SU-DHL-6 (cell line): ENCODE measurements around the gene TIMM44.

ENCODE experiments used
- H2AFZ ChIP-seq: fragments of 200-600 bp; sonication (generic); 2 replicates; pipeline ENCODE4 v1.6.1; 2014; ENCODE audit warnings: low read depth, mild to moderate bottlenecking, moderate library complexity, mixed read lengths, antibody characterized with exemption, low read length; ENCODE audit not compliant: severe bottlenecking
- H3F3A ChIP-seq: fragments of 200-600 bp; shearing (Covaris generic); 2 replicates; pipeline ENCODE4 v1.6.0; 2016; ENCODE audit warnings: antibody characterized with exemption, mild to moderate bottlenecking; ENCODE audit not compliant: insufficient read depth
- H3K27ac ChIP-seq: fragments of 200-600 bp; sonication (generic); 2 replicates; pipeline ENCODE4 v1.5.1; 2016; ENCODE audit warnings: low read depth, mild to moderate bottlenecking, low read length, moderate library complexity, mixed read lengths
- H3K27me3 ChIP-seq: fragments of 200-600 bp; sonication (generic), shearing (Covaris generic); 2 replicates; pipeline ENCODE4 v1.6.0; 2014; ENCODE audit warnings: mild to moderate bottlenecking, low read length
- H3K36me3 ChIP-seq: fragments of 200-600 bp; sonication (generic); 2 replicates; pipeline ENCODE4 v1.6.1; 2014; ENCODE audit warnings: mild to moderate bottlenecking, low read length, mixed read lengths
- H3K4me2 ChIP-seq: fragments of 300-600, 200-600 bp; shearing (Covaris generic), sonication (generic); 2 replicates; pipeline ENCODE4 v1.6.0; 2014; ENCODE audit warnings: low read length, low read depth, mild to moderate bottlenecking; ENCODE audit not compliant: poor library complexity, severe bottlenecking
- H3K4me3 ChIP-seq: fragments of 200-600 bp; sonication (generic); 2 replicates; pipeline ENCODE4 v1.5.1; 2014; ENCODE audit warnings: antibody characterized with exemption, low read length, mild to moderate bottlenecking, mixed read lengths; ENCODE audit not compliant: insufficient read depth, poor library complexity, severe bottlenecking
- H3K79me2 ChIP-seq: fragments of 200-600 bp; sonication (generic); 2 replicates; pipeline ENCODE4 v1.6.1; 2014; ENCODE audit warnings: mild to moderate bottlenecking, low read length, moderate library complexity; ENCODE audit not compliant: insufficient read depth
- H3K9ac ChIP-seq: fragments of 200-600 bp; sonication (generic); 2 replicates; pipeline ENCODE4 v1.7.0; 2014; ENCODE audit warnings: mild to moderate bottlenecking, low read length
- H3K9me2 ChIP-seq: fragments of 200-600 bp; sonication (generic); replicated peaks from 2 replicates; pipeline ENCODE4 v1.6.1; 2014; ENCODE audit warnings: low read length; ENCODE audit not compliant: insufficient read depth
- H3K9me3 ChIP-seq: fragments of 200-600 bp; sonication (generic); 2 replicates; pipeline ENCODE4 v1.6.1; 2014; ENCODE audit warnings: low read length, mixed read lengths; ENCODE audit not compliant: insufficient read depth
- H4K20me1 ChIP-seq: fragments of 200-600 bp; sonication (generic); 2 replicates; pipeline ENCODE4 v1.6.1; 2014; ENCODE audit warnings: low read depth, mild to moderate bottlenecking, antibody characterized with exemption, low read length, moderate library complexity, mixed read lengths
- EZH2phosphoT487 ChIP-seq: fragments of 200-600 bp; sonication (generic), shearing (Covaris generic); conservative IDR thresholded peaks from 2 replicates; pipeline ENCODE4 v1.6.1; 2018; ENCODE audit warnings: mild to moderate bottlenecking, antibody characterized with exemption, low read length, moderate library complexity, mixed read lengths
- TF ChIP-seq, protein P1 (sequence below): fragments of 200-600 bp; sonication (generic); IDR thresholded peaks from one replicate; pipeline ENCODE4 v1.5.1; 2017; ENCODE audit warnings: antibody characterized with exemption, mild to moderate bottlenecking, low read length, moderate library complexity; ENCODE audit not compliant: insufficient read depth, poor library complexity, severe bottlenecking

Gene TIMM44

DNA sequence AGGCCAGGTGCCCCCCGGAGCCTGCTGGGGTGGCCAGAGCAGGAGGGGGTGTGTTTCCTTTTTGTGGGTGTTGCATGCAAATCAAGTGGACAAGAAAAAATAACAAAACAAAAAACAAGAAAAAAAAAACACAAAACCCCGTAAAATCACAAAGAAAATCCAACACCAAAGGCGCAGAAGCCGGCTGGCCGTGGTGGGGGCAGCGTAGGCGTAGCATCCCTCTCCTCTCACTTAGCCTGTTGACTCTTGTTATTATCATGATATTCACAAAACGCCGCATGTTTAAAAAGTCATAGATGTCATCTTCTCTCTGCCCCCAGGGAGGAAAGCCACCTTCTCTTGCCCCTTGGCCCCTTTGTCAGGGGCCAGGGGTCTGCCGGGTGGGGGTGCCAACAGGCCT is 29.8 kb downstream of the TIMM44 start:
- no peak overlapping the region for H2AFZ ChIP-seq
- no peaks in the 10 kb centered on the region for H3K36me3 ChIP-seq
- H3F3A ChIP-seq = 0 out of 2 replicates have a peak, but pooled peaks cover 3% of the 10 kb centered on the region
- no peaks in the 10 kb centered on the region; the same call in 1 of the 2 replicates for H3K79me2 ChIP-seq
- TF ChIP-seq, protein P1, sequence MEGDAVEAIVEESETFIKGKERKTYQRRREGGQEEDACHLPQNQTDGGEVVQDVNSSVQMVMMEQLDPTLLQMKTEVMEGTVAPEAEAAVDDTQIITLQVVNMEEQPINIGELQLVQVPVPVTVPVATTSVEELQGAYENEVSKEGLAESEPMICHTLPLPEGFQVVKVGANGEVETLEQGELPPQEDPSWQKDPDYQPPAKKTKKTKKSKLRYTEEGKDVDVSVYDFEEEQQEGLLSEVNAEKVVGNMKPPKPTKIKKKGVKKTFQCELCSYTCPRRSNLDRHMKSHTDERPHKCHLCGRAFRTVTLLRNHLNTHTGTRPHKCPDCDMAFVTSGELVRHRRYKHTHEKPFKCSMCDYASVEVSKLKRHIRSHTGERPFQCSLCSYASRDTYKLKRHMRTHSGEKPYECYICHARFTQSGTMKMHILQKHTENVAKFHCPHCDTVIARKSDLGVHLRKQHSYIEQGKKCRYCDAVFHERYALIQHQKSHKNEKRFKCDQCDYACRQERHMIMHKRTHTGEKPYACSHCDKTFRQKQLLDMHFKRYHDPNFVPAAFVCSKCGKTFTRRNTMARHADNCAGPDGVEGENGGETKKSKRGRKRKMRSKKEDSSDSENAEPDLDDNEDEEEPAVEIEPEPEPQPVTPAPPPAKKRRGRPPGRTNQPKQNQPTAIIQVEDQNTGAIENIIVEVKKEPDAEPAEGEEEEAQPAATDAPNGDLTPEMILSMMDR = no peak
- no peaks in the 10 kb centered on the region for H3K9me2 ChIP-seq
- no peak overlapping the region for H3K4me3 ChIP-seq
- H3K9me3 ChIP-seq = no peaks in the 10 kb centered on the region
- H3K27me3 ChIP-seq = no peaks in the 10 kb centered on the region
- H3K9ac ChIP-seq = no peak overlapping the region
- H3K27ac ChIP-seq = no peak overlapping the region
- H4K20me1 ChIP-seq = no peaks in the 10 kb centered on the region
- no peak overlapping the region for H3K4me2 ChIP-seq

- H3K9me3 ChIP-seq = no peaks in the 10 kb centered on the region
- 0 out of 2 replicates have a peak, but pooled peaks cover 3% of the 10 kb centered on the region for H3F3A ChIP-seq
- TF ChIP-seq, protein P1 = no peak
- TF ChIP-seq EZH2phosphoT487 = no peak
- H2AFZ ChIP-seq = no peak overlapping the region
- H3K36me3 ChIP-seq = no peaks in the 10 kb centered on the region
- no peaks in the 10 kb centered on the region for H3K27me3 ChIP-seq
- no peak overlapping the region for H3K4me2 ChIP-seq
- no peaks in the 10 kb centered on the region for H4K20me1 ChIP-seq
- no peak overlapping the region for H3K4me3 ChIP-seq
- H3K79me2 ChIP-seq = peaks cover 4% of the 10 kb centered on the region; the same call in 1 of the 2 replicates
- no peaks in the 10 kb centered on the region for H3K9me2 ChIP-seq
- H3K9ac ChIP-seq = no peak overlapping the region
- H3K27ac ChIP-seq = no peak overlapping the region
Measured at GRCh38 chr19:7912697-7913564, 30.5 kb downstream of the TIMM44 start.

DNA sequence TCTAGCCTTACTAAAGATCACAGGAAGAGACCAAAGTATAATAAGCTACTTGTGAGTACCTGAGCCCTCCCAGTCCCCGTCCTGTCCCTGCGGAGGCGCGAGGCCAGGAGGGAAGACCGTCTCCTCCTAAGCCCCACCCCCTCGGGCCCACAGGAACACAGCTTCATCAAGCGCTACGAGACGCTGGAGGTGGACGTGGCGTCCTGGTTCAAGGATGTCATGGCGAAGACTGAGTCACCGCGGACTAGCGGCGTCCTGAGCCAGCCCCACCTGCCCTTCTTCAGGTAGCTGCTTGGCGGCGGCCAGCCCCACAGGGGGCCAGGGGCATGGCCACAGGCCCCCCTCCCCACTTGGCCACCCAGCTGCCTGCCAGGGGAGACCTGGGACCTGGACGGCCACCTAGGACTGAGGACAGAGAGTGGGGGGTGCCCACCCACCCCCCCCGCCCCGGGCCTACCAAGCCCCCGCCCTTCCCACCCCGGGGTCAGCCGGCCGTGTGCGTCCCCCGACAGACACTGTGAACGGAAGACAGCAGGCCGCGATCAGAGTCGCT is 31.2 kb downstream of the TIMM44 start:
- TF ChIP-seq EZH2phosphoT487 = no peak
- H3F3A ChIP-seq = 0 out of 2 replicates have a peak, but pooled peaks cover 3% of the 10 kb centered on the region
- H3K4me2 ChIP-seq = no peak overlapping the region
- no peaks in the 10 kb centered on the region for H4K20me1 ChIP-seq
- H3K27me3 ChIP-seq = no peaks in the 10 kb centered on the region
- no peak overlapping the region for H3K27ac ChIP-seq
- H3K9me2 ChIP-seq = no peaks in the 10 kb centered on the region
- H2AFZ ChIP-seq = no peak overlapping the region
- no peak overlapping the region for H3K9ac ChIP-seq
- no peak overlapping the region for H3K4me3 ChIP-seq
- H3K9me3 ChIP-seq = no peaks in the 10 kb centered on the region
- peaks cover 4% of the 10 kb centered on the region; the same call in 1 of the 2 replicates for H3K79me2 ChIP-seq
- H3K36me3 ChIP-seq = no peaks in the 10 kb centered on the region
